GM13977 (cell line): ENCODE results near the gene SLAMF7.
A peak's percentile ranks its signal among the peaks of the same experiment; 100 is the strongest.

Source experiments
- DNase-seq: peaks from one replicate; pipeline ENCODE4 v3.0.0; 2012; ENCODE audit warnings: low spot score
- in situ Hi-C: fragments of 300-500 bp; cut with MboI; formaldehyde crosslinking; loops from one replicate; pipeline ENCODE4 v1.12.0; 2022; ENCODE audit warnings: low sequenced_read_pairs, low pct_unique_long_range_greater_than_20kb, mixed read lengths, inconsistent platforms; ENCODE audit not compliant: unreplicated experiment
- TF ChIP-seq, protein P1 (sequence below): IDR thresholded peaks from 2 replicates; pipeline ENCODE4 v1.5.1; 2012; ENCODE audit warnings: mild to moderate bottlenecking, control low read depth; ENCODE audit not compliant: insufficient read depth; ENCODE audit errors: extremely low read depth, missing control alignments

SLAMF7 gene

DNA sequence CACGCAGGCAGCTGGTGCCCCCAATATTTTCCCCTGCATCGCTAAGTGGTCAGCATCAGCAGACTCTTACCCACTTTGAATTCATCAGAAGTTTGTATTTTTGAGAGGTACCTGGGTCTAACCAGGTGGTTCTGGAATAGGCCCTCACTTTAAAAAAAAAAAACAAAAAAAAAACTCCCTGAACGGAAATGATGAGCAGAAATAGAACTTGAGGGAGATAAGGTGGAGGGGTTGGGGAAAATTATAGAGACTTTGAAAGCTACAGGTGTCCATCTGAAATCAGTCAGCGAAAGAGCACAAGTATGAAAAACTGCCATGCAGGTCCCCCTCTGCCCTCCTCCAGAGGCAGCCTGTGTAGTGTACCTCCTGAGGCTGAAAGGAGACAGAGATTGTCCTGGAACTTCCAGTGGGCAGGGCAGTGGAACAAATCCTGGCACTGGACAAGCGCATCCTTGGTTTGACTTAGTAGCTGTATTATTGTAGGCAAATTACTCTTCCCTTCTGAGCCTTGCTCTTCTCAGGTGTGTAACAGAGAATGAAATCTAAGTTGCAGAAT, 1.2 kb downstream of the SLAMF7 start:
- DNase-seq: no peak
- in situ Hi-C loops: no loop called here

DNA sequence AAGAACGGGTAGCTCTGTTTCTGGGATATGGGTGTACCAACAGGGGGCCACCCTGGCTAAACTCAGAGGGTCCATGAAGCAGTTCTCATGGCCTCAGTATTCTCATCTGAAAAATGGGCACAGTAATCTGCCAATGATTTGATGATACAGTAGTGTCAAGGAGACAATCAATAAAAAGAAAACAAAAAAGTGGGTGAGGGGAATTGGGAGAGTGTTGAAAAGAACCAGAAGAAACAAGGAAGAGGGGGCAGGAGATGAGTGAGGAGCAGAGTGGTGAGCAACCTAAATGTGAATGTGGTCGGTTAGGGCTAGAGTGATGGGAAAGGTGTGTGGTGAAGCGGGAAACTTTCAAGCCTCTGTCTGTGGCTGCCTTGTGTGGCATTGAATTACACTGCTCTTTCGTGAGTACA, 2.0 kb downstream of the SLAMF7 start:
- no peak for DNase-seq
- in situ Hi-C loops: no loop called here
- TF ChIP-seq, protein P1, sequence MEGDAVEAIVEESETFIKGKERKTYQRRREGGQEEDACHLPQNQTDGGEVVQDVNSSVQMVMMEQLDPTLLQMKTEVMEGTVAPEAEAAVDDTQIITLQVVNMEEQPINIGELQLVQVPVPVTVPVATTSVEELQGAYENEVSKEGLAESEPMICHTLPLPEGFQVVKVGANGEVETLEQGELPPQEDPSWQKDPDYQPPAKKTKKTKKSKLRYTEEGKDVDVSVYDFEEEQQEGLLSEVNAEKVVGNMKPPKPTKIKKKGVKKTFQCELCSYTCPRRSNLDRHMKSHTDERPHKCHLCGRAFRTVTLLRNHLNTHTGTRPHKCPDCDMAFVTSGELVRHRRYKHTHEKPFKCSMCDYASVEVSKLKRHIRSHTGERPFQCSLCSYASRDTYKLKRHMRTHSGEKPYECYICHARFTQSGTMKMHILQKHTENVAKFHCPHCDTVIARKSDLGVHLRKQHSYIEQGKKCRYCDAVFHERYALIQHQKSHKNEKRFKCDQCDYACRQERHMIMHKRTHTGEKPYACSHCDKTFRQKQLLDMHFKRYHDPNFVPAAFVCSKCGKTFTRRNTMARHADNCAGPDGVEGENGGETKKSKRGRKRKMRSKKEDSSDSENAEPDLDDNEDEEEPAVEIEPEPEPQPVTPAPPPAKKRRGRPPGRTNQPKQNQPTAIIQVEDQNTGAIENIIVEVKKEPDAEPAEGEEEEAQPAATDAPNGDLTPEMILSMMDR: peak; percentile 2

More for the DNA sequence above, 1.2 kb downstream of the SLAMF7 start:
- TF ChIP-seq, protein P1: no peak

DNA sequence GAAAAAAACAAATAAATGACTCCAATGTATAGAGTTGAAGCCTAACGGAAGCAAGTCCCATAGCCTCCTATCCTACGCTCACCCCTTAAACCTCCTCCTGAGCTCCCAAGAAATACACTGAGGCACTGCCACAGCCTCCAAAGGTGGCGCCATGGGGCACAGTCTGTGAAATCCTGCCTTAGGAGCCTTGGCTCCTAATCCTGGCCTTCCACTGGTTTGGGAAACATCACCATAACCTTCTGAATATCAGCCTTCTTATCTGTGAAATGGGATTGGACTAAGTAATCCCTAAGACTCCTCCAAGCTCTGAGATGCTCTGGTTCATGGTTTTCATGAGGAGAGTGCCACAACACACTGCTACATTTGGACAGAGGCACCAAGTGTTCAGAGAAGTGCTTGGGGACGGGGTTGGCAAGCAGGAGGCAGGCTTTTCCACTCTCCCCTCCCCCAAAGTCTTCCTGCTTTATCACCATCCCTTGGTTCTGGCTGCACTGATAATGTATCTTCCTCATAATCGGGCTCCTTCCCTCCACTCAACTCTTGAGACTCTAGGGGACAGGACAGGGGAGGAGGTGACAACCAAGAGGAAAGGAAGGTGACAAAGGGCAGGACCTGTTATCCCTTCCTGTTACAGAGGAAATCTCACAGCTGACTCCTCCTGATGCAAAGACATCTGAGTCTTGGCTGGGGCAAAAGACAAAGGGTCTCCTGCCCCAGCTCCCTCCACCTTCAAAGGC, 2.7 kb downstream of the SLAMF7 start:
- in situ Hi-C loops: no loop called here
- TF ChIP-seq, protein P1: peak; percentile 27
- no peak for DNase-seq

DNA sequence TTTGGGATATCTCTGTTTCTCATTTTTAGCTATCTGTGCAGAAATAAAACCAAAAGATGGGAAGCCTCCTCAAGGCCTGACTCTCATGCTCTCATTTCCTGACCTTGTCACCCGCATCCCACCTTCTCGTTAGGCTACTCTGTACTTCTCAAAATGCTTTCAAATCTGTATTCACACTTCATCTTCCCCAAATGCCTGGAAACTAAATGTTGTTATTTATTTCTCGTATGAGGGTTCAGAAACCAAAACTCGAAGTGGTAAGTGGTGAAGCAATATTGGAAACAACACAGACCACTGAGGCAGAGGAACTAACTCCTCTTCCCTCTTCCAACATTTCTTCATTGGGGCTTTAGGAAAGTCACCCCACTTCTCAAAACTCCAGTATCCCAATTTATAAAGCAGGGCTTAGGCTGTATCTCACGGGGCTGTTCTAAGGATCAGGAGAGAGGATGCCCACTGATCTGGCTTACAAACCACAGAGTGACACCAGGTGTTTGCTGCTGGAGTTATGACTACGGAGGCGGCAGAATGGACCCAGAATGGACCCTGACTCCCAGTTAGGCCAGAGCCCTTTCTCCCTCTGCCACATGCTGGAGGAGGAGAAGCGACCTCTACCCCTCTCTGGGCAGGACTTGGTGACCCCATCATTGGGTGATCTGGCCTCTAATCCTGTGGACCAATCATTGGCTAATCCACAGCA, 3.5 kb downstream of the SLAMF7 start:
- TF ChIP-seq, protein P1: no peak
- DNase-seq: no peak
- in situ Hi-C loops: no loop called here

DNA sequence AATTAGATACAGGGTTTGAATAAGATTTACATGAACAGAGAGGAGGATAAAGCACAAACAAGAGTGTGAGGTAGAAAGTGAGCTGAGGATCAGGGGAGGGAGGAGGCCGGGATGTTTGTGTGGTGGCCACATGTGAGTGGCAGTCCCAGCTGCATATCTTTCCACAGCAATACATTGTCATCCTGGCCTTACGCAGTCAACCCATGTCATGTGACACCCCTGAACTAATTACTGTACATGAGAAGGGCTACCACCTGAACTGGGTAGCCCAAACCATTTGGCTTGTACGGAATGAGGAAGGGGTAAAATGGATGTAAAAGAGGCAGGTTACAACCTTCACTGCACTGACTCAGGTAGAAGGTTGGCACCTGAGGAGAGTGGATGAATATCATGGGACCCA, 4.2 kb downstream of the SLAMF7 start:
- in situ Hi-C loops: no loop called here
- TF ChIP-seq, protein P1: no peak
- no peak for DNase-seq

DNA sequence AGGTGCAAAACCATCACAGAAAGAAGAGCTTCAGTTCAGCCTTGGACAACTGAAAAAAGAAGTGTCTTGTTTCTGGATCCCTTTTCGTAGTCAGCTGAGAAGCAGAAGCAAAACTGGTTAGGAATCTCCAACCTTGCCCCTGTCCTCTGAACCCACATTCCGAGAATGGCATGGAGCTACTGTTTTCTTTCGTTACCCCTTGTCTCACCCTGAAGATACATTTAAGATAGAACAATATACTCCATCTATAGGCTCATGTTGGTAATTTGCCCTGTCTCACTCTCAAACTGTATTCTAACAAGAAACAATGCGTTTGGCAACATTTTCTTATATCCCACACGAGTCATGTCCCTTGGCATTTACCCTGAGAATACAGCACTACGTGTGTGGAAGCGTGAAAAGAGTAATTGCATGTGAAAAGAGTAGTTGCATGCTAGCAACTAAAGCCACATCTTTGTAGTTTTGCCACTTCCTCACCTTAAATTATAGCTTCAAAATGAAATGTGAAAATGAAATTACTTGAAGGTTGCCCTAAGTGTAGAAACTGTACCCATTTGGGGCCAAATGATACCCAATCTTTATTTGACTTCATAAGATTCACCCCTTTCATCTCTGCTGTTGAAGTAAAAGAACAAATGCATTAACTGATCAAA, 5.3 kb downstream of the SLAMF7 start:
- no peak for DNase-seq
- TF ChIP-seq, protein P1: no peak
- in situ Hi-C loops: no loop called here
